ENCODE results near the gene KRTAP22-1. TPM values are rescaled to one million over a fixed set of nuclear protein-coding genes. Genes with fewer than 3 reads are reported as not detected.

KRTAP22-1 gene
- not detected in 2 replicates for total RNA-seq (2022)
- Bru-seq, nascent RNA, result not detected
- BruChase-seq, experiment 1, labeled RNA remaining after a 6-hour chase, result not detected
- not detected for BruChase-seq, experiment 2, labeled RNA remaining after a 2-hour chase
- long read RNA-seq, result 0 reads

- intact Hi-C loops (cut with micrococcal nuclease), result no loop called here
- no TSS peak for BruUV-seq (replicated peaks)
- TF ChIP-seq CTCF (IDR thresholded peaks at IDR 0.05; ENCODE audit: unreplicated experiment), result no peak
- no peaks in the 10 kb centered on the region for H3K36me3 Mint-ChIP-seq (ENCODE audit: insufficient read depth, unreplicated experiment)
- H3K9me3 Mint-ChIP-seq (ENCODE audit: unreplicated experiment), result peaks cover 9% of the 10 kb centered on the region
- H3K4me3 Mint-ChIP-seq (ENCODE audit: unreplicated experiment), result no peak within 1 kb of the TSS
- no peaks in the 10 kb centered on the region for H3K4me1 Mint-ChIP-seq (ENCODE audit: insufficient read depth, unreplicated experiment)
- no peak for DNase-seq (ENCODE audit: unreplicated experiment)
- ChIA-PET CTCF (no interaction called here), POLR2A (no interaction called here)
- H3K27me3 Mint-ChIP-seq (ENCODE audit: insufficient read depth, unreplicated experiment), result no peaks in the 10 kb centered on the region
- H3K27ac Mint-ChIP-seq (ENCODE audit: low read depth, unreplicated experiment), result no peak within 1 kb of the TSS
Observed at GRCh38 chr21:30600787-30601186, at the start of gene KRTAP22-1. KRTAP22-1 (plus strand) TSS chr21:30601087.

GRCh38 chr21:30552782-30553181 lies 48.1 kb upstream of the KRTAP22-1 start:
- intact Hi-C loops (cut with micrococcal nuclease), result no loop called here
- Mint-ChIP-seq H3K36me3 (ENCODE audit: insufficient read depth, unreplicated experiment) (no peaks in the 10 kb centered on the region), H3K27me3 (ENCODE audit: insufficient read depth, unreplicated experiment) (peaks cover 44% of the 10 kb centered on the region), H3K4me3 (ENCODE audit: unreplicated experiment) (no peak overlapping the region), H3K9me3 (ENCODE audit: unreplicated experiment) (peaks cover 14% of the 10 kb centered on the region), H3K4me1 (ENCODE audit: insufficient read depth, unreplicated experiment) (no peaks in the 10 kb centered on the region), H3K27ac (ENCODE audit: low read depth, unreplicated experiment) (no peak overlapping the region)
- DNase-seq (ENCODE audit: unreplicated experiment), result no peak
- ChIA-PET CTCF (no interaction called here), POLR2A (no interaction called here)
- no peak for TF ChIP-seq CTCF (IDR thresholded peaks at IDR 0.05; ENCODE audit: unreplicated experiment)
- no TSS peak for BruUV-seq (replicated peaks)

GRCh38 chr21:30555095-30555494 lies 45.8 kb upstream of the KRTAP22-1 start:
- no peak for TF ChIP-seq CTCF (IDR thresholded peaks at IDR 0.05; ENCODE audit: unreplicated experiment)
- intact Hi-C loops (cut with micrococcal nuclease), result no loop called here
- Mint-ChIP-seq H3K36me3 (ENCODE audit: insufficient read depth, unreplicated experiment) (no peaks in the 10 kb centered on the region), H3K9me3 (ENCODE audit: unreplicated experiment) (peaks cover 9% of the 10 kb centered on the region), H3K4me3 (ENCODE audit: unreplicated experiment) (no peak overlapping the region), H3K4me1 (ENCODE audit: insufficient read depth, unreplicated experiment) (no peaks in the 10 kb centered on the region), H3K27me3 (ENCODE audit: insufficient read depth, unreplicated experiment) (peaks cover 28% of the 10 kb centered on the region), H3K27ac (ENCODE audit: low read depth, unreplicated experiment) (no peak overlapping the region)
- ChIA-PET CTCF (no interaction called here), POLR2A (no interaction called here)
- BruUV-seq (replicated peaks), result no TSS peak
- DNase-seq (ENCODE audit: unreplicated experiment), result no peak

- POLR2A ChIA-PET, result no interaction called here
- Mint-ChIP-seq H3K36me3 (ENCODE audit: insufficient read depth, unreplicated experiment) (no peaks in the 10 kb centered on the region), H3K27me3 (ENCODE audit: insufficient read depth, unreplicated experiment) (no peaks in the 10 kb centered on the region), H3K27ac (ENCODE audit: low read depth, unreplicated experiment) (no peak within 1 kb of the TSS), H3K4me1 (ENCODE audit: insufficient read depth, unreplicated experiment) (no peaks in the 10 kb centered on the region), H3K4me3 (ENCODE audit: unreplicated experiment) (no peak within 1 kb of the TSS), H3K9me3 (ENCODE audit: unreplicated experiment) (no peaks in the 10 kb centered on the region)
- CTCF ChIA-PET, result interaction anchor here (0.6 kb wide), 1 partner anchor 188 kb away, joined by 3 read pairs; no protein-coding TSS in a partner anchor
- no peak for DNase-seq (ENCODE audit: unreplicated experiment)
- intact Hi-C loops (cut with micrococcal nuclease), result no loop called here
- TF ChIP-seq CTCF (IDR thresholded peaks at IDR 0.05; ENCODE audit: unreplicated experiment), result no peak
- BruUV-seq (replicated peaks), result no TSS peak
Observed at GRCh38 chr21:30561264-30561895, 39.5 kb upstream of the KRTAP22-1 start, which contains the start of gene KRTAP19-7. KRTAP19-7 (minus strand) TSS chr21:30561314; CDS start chr21:30561289, 25 bp downstream.

Data from MCF 10A (cell line).